NT2/D1 (cell line): ENCODE measurements around the gene GNG7.

Source experiments
- SUZ12 ChIP-seq: IDR thresholded peaks from 2 replicates; pipeline ENCODE4 v1.6.1; 2011; ENCODE audit not compliant: insufficient read length, insufficient read depth; ENCODE audit errors: extremely low read depth
- YY1 ChIP-seq: IDR thresholded peaks from 2 replicates; pipeline ENCODE4 v1.6.1; 2011; ENCODE audit not compliant: insufficient read length, insufficient read depth
- ZNF274 ChIP-seq: IDR thresholded peaks from 2 replicates; pipeline ENCODE4 v1.6.1; 2011; ENCODE audit warnings: mild to moderate bottlenecking, low read depth, low read length

DNA sequence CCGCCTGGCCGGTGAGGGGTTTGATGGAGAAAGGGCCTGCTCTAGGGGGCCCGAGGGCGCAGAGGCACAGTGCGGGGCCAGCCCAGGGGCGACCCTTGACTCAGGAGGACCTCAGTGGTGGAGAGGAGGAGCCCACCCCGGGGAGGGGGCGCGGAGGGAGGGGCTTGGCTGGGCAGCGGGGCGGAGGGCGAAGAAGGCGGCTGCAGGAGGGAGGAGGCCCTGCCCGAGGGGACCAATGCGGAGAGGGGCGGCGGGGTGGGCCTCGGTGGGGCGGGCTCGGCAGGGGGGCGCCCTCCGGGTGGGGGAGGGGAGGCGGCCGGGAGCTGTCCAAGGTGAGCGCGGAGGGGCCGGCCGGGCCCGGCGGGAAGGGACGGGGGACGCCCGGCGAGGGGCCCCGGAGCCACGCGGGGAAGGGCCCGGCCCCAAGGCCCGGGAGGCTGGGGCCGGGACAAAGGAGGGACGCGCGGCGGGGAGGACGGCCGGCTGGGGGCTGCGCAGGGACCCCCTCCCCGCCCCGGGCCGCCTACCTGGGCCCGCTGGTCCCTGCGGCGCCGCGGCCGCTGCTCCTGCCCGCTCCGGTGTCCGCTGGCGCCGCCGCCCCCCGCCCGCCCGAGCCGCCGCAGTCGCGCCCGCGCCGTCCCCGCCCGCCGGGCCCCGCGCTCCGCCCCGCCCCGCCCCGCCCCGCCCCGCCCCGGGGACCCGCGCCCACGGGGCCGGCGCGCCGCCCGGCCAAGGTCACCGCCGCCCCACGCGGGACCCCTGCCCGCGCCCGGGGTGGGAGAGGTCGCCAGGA is 18.5 kb upstream of the GNG7 start, which contains the start of gene DIRAS1:
- TF ChIP-seq YY1 (no peak), SUZ12 (no peak), ZNF274 (no peak)
